Keratinocyte (primary cell): ENCODE data around the gene RAX2.

ENCODE experiments used
- EZH2 ChIP-seq: IDR thresholded peaks from one replicate; pipeline ENCODE4 v1.6.1; 2012; ENCODE audit warnings: inconsistent platforms, mild to moderate bottlenecking, low read length, moderate library complexity
- TF ChIP-seq, protein P1 (sequence below), 3 experiments: IDR thresholded peaks in 1 of 3; conservative IDR thresholded peaks in 1 of 3; optimal IDR thresholded peaks in 1 of 3; 2 replicates in 2 of 3; 3 replicates in 1 of 3; pipeline versions ENCODE3 to v1.5.1; 2011; ENCODE audit warnings: low read length in 3 of 3, mild to moderate bottlenecking in 3 of 3, moderate library complexity in 2 of 3, control low read depth in 1 of 3, inconsistent platforms in 1 of 3; ENCODE audit not compliant: insufficient read depth in 2 of 3; ENCODE audit errors: extremely low read depth in 1 of 3

DNA sequence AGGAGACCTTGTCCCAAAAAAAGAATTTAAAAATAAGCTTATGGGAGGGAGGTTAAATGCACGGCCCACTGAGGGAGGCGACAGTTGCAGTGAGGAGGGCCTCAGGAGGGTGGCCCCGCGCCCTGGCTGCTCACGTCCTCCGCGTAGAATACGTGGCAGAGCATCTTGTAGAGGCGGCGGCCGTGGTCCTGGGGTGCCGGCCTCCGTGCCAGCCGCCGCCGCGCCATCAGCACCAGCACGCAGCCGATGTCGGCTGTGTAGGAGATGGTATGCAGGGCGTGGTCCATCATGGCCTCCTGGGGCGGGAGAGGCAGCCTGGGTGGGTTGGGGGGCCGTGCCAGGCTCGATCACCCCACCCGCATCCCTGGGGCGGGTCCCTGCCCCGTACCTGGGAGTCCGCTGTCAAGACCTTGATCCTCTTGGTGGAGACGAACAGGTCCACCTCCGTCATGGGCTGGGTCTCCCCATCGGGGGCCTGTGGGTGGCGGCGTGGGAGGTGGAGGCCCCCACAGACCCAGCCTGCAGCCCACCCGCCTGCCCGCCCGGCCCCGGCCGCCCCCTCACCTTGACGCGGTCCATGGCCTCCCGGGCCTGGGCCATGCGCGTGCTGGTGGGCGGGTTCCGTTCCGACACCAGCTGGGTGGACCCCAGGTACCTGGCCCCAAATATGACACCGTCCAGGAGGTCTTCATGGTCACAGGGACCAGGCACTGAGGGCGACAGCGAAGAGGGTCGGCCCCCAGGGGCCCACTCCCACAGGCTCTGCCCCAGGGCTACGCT lies 18.2 kb downstream of the RAX2 start:
- TF ChIP-seq, protein P1, sequence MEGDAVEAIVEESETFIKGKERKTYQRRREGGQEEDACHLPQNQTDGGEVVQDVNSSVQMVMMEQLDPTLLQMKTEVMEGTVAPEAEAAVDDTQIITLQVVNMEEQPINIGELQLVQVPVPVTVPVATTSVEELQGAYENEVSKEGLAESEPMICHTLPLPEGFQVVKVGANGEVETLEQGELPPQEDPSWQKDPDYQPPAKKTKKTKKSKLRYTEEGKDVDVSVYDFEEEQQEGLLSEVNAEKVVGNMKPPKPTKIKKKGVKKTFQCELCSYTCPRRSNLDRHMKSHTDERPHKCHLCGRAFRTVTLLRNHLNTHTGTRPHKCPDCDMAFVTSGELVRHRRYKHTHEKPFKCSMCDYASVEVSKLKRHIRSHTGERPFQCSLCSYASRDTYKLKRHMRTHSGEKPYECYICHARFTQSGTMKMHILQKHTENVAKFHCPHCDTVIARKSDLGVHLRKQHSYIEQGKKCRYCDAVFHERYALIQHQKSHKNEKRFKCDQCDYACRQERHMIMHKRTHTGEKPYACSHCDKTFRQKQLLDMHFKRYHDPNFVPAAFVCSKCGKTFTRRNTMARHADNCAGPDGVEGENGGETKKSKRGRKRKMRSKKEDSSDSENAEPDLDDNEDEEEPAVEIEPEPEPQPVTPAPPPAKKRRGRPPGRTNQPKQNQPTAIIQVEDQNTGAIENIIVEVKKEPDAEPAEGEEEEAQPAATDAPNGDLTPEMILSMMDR (optimal IDR thresholded peaks at IDR 0.05 in 1 of 3, IDR thresholded peaks at IDR 0.05 in 1 of 3, conservative IDR thresholded peaks at IDR 0.05 in 1 of 3; ENCODE audit: extremely low read depth in 1 of 3, insufficient read depth in 2 of 3, low read length in 3 of 3): no peak
- no peak for TF ChIP-seq EZH2
